BE2C (cell line): ENCODE data around the gene ATP5PO.

ENCODE experiments used
- DNase-seq: peaks from one replicate; pipeline ENCODE4 v3.0.0-alpha.2; 2020
- H3K27me3 ChIP-seq: fragments of 250-450 bp; sonication (Bioruptor Pico); 2 replicates; pipeline ENCODE4 v1.5.1; 2020; ENCODE audit warnings: mild to moderate bottlenecking
- H3K36me3 ChIP-seq: fragments of 250-450 bp; sonication (Bioruptor Pico); 2 replicates; pipeline ENCODE4 v1.5.1; 2020; ENCODE audit warnings: mild to moderate bottlenecking
- H3K4me1 ChIP-seq: fragments of 250-450 bp; sonication (Bioruptor Pico); 2 replicates; pipeline ENCODE4 v1.5.1; 2020
- H3K4me3 ChIP-seq: 2 replicates; pipeline ENCODE4 v1.5.1; 2011; ENCODE audit warnings: low read depth, low read length
- H3K9me3 ChIP-seq: fragments of 250-450 bp; sonication (Bioruptor Pico); 2 replicates; pipeline ENCODE4 v1.5.1; 2020
- CTCF ChIP-seq: IDR thresholded peaks from 2 replicates; pipeline ENCODE4 v1.5.1; 2012; ENCODE audit warnings: mild to moderate bottlenecking, low read depth, low read length

The ATP5PO gene

DNA sequence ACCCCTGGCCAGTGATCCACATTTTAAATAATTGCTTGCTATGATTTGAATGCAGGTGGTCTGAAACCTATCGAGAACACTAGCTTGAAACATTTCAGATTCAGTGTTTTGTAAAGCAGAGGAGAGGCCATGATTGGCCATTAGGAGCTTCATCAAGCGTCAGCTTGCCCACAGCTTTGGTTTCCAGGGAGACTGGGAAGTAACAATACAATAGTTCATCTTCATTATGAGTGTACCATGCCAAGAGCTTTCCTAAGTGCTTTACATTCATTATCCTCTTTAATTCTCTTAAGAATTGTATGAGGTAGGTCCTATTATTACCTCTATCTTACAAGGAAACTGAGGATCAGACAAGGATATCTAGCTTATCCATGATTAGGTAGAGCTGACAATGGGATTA lies 27.7 kb upstream of the ATP5PO start:
- DNase-seq: no peak
- H3K4me1 ChIP-seq: peaks cover 4% of the 10 kb centered on the region
- TF ChIP-seq CTCF: no peak
- no peak overlapping the region for H3K4me3 ChIP-seq
- H3K9me3 ChIP-seq: no peaks in the 10 kb centered on the region
- no peaks in the 10 kb centered on the region for H3K27me3 ChIP-seq
- H3K36me3 ChIP-seq: no peaks in the 10 kb centered on the region

DNA sequence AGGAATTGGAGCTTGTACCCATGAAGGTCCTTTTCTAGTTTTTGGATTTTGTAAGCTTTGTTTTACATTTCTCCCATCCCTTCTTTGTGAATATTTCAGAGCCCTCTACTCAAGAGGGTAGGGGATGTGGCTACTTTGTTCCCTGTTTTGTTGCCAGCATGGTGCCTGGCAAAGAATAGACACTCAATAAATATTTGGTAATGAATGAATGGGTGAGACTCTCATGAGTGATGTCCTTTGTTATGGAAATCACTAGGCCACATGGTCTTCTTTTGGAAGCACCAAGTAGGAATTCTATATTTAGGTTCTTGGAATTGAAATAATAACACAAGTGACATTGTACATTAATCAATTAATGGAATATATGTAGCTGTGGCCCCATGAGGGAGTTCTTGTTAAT lies 26.8 kb upstream of the ATP5PO start:
- H3K4me3 ChIP-seq: no peak overlapping the region
- TF ChIP-seq CTCF: no peak

GRCh38 chr21:33940881-33941245 lies 25.3 kb upstream of the ATP5PO start:
- no peak for DNase-seq
- H3K27me3 ChIP-seq: no peaks in the 10 kb centered on the region
- no peaks in the 10 kb centered on the region for H3K9me3 ChIP-seq
- no peak for TF ChIP-seq CTCF
- no peaks in the 10 kb centered on the region for H3K4me1 ChIP-seq
- H3K36me3 ChIP-seq: no peaks in the 10 kb centered on the region
- no peak overlapping the region for H3K4me3 ChIP-seq

More for the DNA sequence above, 26.8 kb upstream of the ATP5PO start:
- H3K9me3 ChIP-seq: no peaks in the 10 kb centered on the region
- no peaks in the 10 kb centered on the region for H3K27me3 ChIP-seq
- H3K4me1 ChIP-seq: peaks cover 2% of the 10 kb centered on the region; the same call in 1 of the 2 replicates
- no peak for DNase-seq
- no peaks in the 10 kb centered on the region for H3K36me3 ChIP-seq

DNA sequence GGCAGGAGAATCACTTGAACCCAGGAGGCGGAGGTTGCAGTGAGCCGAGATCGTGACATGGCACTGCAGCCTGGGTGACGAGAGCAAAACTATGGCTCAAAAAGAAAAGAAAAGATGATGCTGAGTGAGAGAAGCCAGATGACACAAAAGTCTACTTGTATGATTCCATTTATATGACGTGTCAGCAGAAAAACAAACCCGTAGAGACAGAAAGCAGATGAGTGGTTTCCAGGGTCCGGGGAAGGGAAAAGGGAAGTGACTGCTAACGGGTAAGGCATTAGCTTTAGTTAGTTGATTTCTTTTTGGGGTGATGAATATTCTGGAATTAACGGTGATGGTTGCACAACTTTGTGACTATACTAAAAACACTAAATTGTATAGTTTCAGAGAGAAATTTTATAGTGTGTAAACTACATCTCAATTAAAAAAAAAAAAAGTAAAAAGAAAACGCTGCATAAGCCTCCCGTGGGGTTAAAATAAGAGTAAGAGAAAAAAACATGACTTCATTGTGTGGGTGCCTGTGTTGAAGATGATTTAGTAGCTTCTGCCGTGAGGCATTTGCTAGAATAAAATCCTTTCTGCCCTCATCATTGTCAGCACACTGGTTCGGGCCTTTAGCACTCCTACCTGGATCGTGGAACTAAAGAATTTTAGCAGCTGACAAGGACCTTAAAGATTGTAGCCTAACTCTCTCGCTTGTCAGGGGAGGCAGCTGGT lies 24.7 kb upstream of the ATP5PO start:
- H3K27me3 ChIP-seq: no peaks in the 10 kb centered on the region
- H3K4me3 ChIP-seq: no peak overlapping the region
- no peaks in the 10 kb centered on the region for H3K4me1 ChIP-seq
- no peaks in the 10 kb centered on the region for H3K9me3 ChIP-seq
- no peaks in the 10 kb centered on the region for H3K36me3 ChIP-seq
- no peak for DNase-seq
- TF ChIP-seq CTCF: no peak

GRCh38 chr21:33939226-33939625 lies 23.6 kb upstream of the ATP5PO start:
- Histone ChIP-seq H3K4me3 (no peak overlapping the region), H3K9me3 (no peaks in the 10 kb centered on the region), H3K27me3 (no peaks in the 10 kb centered on the region), H3K36me3 (no peaks in the 10 kb centered on the region), H3K4me1 (no peaks in the 10 kb centered on the region)
- TF ChIP-seq CTCF: no peak
- no peak for DNase-seq

- H3K27me3 ChIP-seq: no peaks in the 10 kb centered on the region
- no peaks in the 10 kb centered on the region for H3K4me1 ChIP-seq
- DNase-seq: no peak
- H3K36me3 ChIP-seq: no peaks in the 10 kb centered on the region
- no peak for TF ChIP-seq CTCF
- H3K4me3 ChIP-seq: no peak overlapping the region
- no peaks in the 10 kb centered on the region for H3K9me3 ChIP-seq
Measured at GRCh38 chr21:33938381-33938780, 22.8 kb upstream of the ATP5PO start.
